Trophoblast cell (in vitro differentiated cells and primary cell): ENCODE data around the gene ECT2L.

ENCODE experiments used
- DNase-seq, 2 donors: peaks; one replicate each; pipeline ENCODE4 v3.0.0-alpha.2; 2016
- H2AFZ ChIP-seq: 2 replicates; pipeline ENCODE4 v1.6.1; 2013; ENCODE audit warnings: low read length, moderate library complexity, mild to moderate bottlenecking; ENCODE audit not compliant: insufficient read depth, poor library complexity
- H2AK5ac ChIP-seq: 2 replicates; pipeline ENCODE4 v1.6.1; 2013; ENCODE audit warnings: mild to moderate bottlenecking, low read length
- H2BK120ac ChIP-seq: 2 replicates; pipeline ENCODE4 v1.6.1; 2013; ENCODE audit warnings: low read length, mild to moderate bottlenecking, moderate library complexity; ENCODE audit not compliant: insufficient read depth, poor library complexity
- H2BK12ac ChIP-seq: 2 replicates; pipeline ENCODE4 v1.6.1; 2013; ENCODE audit warnings: mild to moderate bottlenecking, low read length, moderate library complexity
- H2BK5ac ChIP-seq: 2 replicates; pipeline ENCODE4 v1.6.1; 2013; ENCODE audit warnings: low read length, low read depth, moderate library complexity, mild to moderate bottlenecking; ENCODE audit not compliant: poor library complexity
- H3K14ac ChIP-seq: 2 replicates; pipeline ENCODE4 v1.6.1; 2013; ENCODE audit warnings: mild to moderate bottlenecking, low read length
- H3K18ac ChIP-seq: 2 replicates; pipeline ENCODE4 v1.6.1; 2013; ENCODE audit warnings: mild to moderate bottlenecking, low read length
- H3K23ac ChIP-seq: 2 replicates; pipeline ENCODE4 v1.6.1; 2013; ENCODE audit warnings: low read length
- H3K27ac ChIP-seq: 2 replicates; pipeline ENCODE4 v1.5.1; 2013; ENCODE audit warnings: low read depth, mild to moderate bottlenecking, inconsistent platforms, low read length, moderate library complexity
- H3K27me3 ChIP-seq: 2 replicates; pipeline ENCODE4 v1.6.1; 2013; ENCODE audit warnings: inconsistent platforms, mild to moderate bottlenecking, low read length, moderate library complexity; ENCODE audit not compliant: insufficient read depth
- H3K36me3 ChIP-seq, 2 experiments: 1 replicate in 1 of 2; 2 replicates in 1 of 2; pipeline ENCODE4 v1.6.1; 2013; ENCODE audit warnings: low read length in 2 of 2, mild to moderate bottlenecking in 2 of 2, moderate library complexity in 1 of 2; ENCODE audit not compliant: insufficient read depth in 2 of 2, control insufficient read depth in 1 of 2
- H3K4ac ChIP-seq: 2 replicates; pipeline ENCODE4 v1.6.1; 2013; ENCODE audit warnings: low read depth, mild to moderate bottlenecking, low read length, moderate library complexity
- H3K4me1 ChIP-seq, 2 experiments: 1 replicate in 1 of 2; 2 replicates in 1 of 2; pipeline ENCODE4 v1.6.1; 2013; ENCODE audit warnings: low read length in 2 of 2, mild to moderate bottlenecking in 2 of 2, moderate library complexity in 1 of 2; ENCODE audit not compliant: insufficient read depth in 2 of 2, control insufficient read depth in 1 of 2
- H3K4me2 ChIP-seq: 2 replicates; pipeline ENCODE4 v1.6.1; 2013; ENCODE audit warnings: inconsistent platforms, mild to moderate bottlenecking, low read length, moderate library complexity
- H3K4me3 ChIP-seq: 2 replicates; pipeline ENCODE4 v1.5.1; 2013; ENCODE audit warnings: mild to moderate bottlenecking, low read depth, low read length, inconsistent platforms
- H3K79me1 ChIP-seq: one replicate; pipeline ENCODE4 v1.6.1; 2013; ENCODE audit warnings: low read length
- H3K79me2 ChIP-seq: 2 replicates; pipeline ENCODE4 v1.6.1; 2013; ENCODE audit warnings: low read length, mild to moderate bottlenecking; ENCODE audit not compliant: control insufficient read depth, insufficient read depth, poor library complexity
- H3K9ac ChIP-seq: 2 replicates; pipeline ENCODE4 v1.6.1; 2013; ENCODE audit warnings: mild to moderate bottlenecking, low read length
- H3K9me3 ChIP-seq: 2 replicates; pipeline ENCODE4 v1.6.1; 2013; ENCODE audit warnings: low read depth, mild to moderate bottlenecking, control low read depth, inconsistent platforms, low read length; ENCODE audit not compliant: insufficient read depth
- H4K12ac ChIP-seq: 2 replicates; pipeline ENCODE4 v1.6.1; 2013; ENCODE audit warnings: low read depth, mild to moderate bottlenecking, low read length, moderate library complexity
- H4K8ac ChIP-seq: 2 replicates; pipeline ENCODE4 v1.6.1; 2013; ENCODE audit warnings: low read depth, mild to moderate bottlenecking, low read length, moderate library complexity
- H4K91ac ChIP-seq: one replicate; pipeline ENCODE4 v1.6.1; 2013; ENCODE audit warnings: low read depth, mild to moderate bottlenecking, low read length, moderate library complexity
- WGBS: extraction: QIAGEN DNeasy Blood & Tissue Kit; methylation state at CpG from one replicate; pipeline ENCODE4 v1.1.7; 2013; ENCODE audit warnings: missing lambda C conversion rate; ENCODE audit not compliant: insufficient read length, insufficient coverage; ENCODE audit errors: extremely low coverage; 5-methylcytosine and 5-hydroxymethylcytosine counted together

Gene ECT2L

DNA sequence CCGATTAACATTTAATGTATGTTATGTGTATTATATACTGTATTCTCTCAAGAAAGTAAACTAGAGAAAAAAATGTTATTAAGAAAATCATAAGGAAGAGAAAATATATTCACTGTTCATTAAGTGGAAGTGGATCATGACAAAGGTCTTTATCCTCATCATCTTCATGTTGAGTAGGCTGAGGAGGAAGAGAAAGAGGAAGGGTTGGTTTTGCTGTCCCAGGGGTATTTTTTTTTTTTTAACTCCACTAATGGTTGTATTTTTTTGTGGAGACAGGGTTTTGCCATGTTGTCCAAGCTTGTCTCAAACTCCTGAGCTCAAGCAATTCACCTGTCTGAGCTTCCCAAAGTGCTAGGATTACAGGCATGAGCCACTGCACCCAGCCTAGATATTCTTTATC, 11.0 kb downstream of the ECT2L start:
- no peaks in the 10 kb centered on the region for H3K79me1 ChIP-seq
- H3K18ac ChIP-seq: no peak overlapping the region
- H3K4me3 ChIP-seq: no peak overlapping the region
- H2BK5ac ChIP-seq: no peak overlapping the region
- no peak overlapping the region for H3K14ac ChIP-seq
- H3K9ac ChIP-seq: no peak overlapping the region
- H3K9me3 ChIP-seq: peaks cover 2% of the 10 kb centered on the region
- H3K79me2 ChIP-seq: no peaks in the 10 kb centered on the region
- H3K4me1 ChIP-seq: no peaks in the 10 kb centered on the region
- H4K8ac ChIP-seq: no peak overlapping the region
- H2BK12ac ChIP-seq: no peak overlapping the region
- no peaks in the 10 kb centered on the region for H3K36me3 ChIP-seq
- no peak overlapping the region for H3K4ac ChIP-seq
- H3K4me2 ChIP-seq: no peak overlapping the region
- H2BK120ac ChIP-seq: no peak overlapping the region
- H4K91ac ChIP-seq: no peak overlapping the region
- no CpG with 5 or more reads among the region's 1 CpG for WGBS
- no peak overlapping the region for H3K27ac ChIP-seq
- DNase-seq: no peak
- no peaks in the 10 kb centered on the region for H3K27me3 ChIP-seq
- H3K23ac ChIP-seq: no peak overlapping the region
- H2AK5ac ChIP-seq: no peak overlapping the region
- H2AFZ ChIP-seq: no peak overlapping the region
- no peak overlapping the region for H4K12ac ChIP-seq

DNA sequence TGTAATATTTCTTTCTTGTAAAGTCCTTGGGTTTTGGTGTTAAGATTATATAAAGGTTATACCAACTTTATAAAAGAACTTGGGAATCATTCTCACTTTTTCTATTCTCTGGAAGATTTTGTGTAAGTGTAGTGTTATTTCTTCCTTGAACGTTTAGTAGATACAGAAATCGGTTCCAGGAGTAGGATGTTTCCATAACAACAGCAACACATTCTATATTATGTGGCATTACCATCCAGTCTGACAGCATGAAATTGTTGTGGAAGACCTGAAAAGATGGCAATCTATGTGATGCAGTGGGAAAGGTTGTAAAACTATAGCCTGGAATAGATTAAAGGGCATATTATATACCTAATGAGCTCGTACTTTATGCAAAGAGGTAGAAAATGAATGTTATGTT, 13.8 kb downstream of the ECT2L start:
- Histone ChIP-seq H3K4me2 (no peak overlapping the region), H3K18ac (no peak overlapping the region)
- no peak for DNase-seq

DNA sequence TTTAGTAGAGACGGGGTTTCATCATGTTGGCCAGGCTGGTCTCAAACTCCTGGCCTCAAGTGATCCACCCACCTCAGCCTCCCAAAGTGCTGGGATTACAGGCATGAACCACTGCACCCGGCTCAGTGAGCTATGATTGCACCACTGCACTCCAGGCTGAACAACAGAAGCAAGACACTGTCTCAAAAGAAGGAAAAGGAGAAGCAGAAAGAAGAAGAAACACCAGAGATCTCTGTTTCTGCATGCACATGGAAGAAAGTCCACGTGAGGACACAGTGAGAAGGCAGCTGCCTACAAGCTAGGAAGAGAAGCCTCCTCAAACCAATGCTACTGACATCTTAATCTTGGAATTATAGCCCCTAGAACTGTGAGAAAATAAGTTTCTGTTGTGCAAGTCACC, 16.0 kb downstream of the ECT2L start:
- Histone ChIP-seq H3K36me3 (no peaks in the 10 kb centered on the region), H3K79me2 (no peaks in the 10 kb centered on the region), H3K4me3 (no peak overlapping the region), H2BK120ac (no peak overlapping the region), H3K27me3 (no peaks in the 10 kb centered on the region), H4K91ac (no peak overlapping the region), H3K27ac (no peak overlapping the region), H3K4me1 (peaks cover 5 to 7% of the 10 kb centered on the region in 2 experiments), H2BK12ac (no peak overlapping the region), H4K8ac (no peak overlapping the region), H2AFZ (no peak overlapping the region), H2AK5ac (no peak overlapping the region), H3K4me2 (no peak overlapping the region), H3K14ac (no peak overlapping the region), H3K23ac (no peak overlapping the region), H3K9me3 (peaks cover 2% of the 10 kb centered on the region), H2BK5ac (no peak overlapping the region), H3K4ac (no peak overlapping the region), H3K9ac (no peak overlapping the region), H3K79me1 (peaks cover 9% of the 10 kb centered on the region), H4K12ac (no peak overlapping the region), H3K18ac (no peak overlapping the region)
- no CpG with 5 or more reads among the region's 3 CpGs for WGBS
- no peak for DNase-seq

More for the DNA sequence above, 13.8 kb downstream of the ECT2L start:
- no peaks in the 10 kb centered on the region for H3K36me3 ChIP-seq
- no peak overlapping the region for H3K4me3 ChIP-seq
- peaks cover 2% of the 10 kb centered on the region for H3K9me3 ChIP-seq
- H4K91ac ChIP-seq: no peak overlapping the region
- peaks cover 5% of the 10 kb centered on the region in 2 experiments for H3K4me1 ChIP-seq
- H3K4ac ChIP-seq: no peak overlapping the region
- no peak overlapping the region for H4K8ac ChIP-seq
- H2BK5ac ChIP-seq: no peak overlapping the region
- H3K79me1 ChIP-seq: peaks cover 8% of the 10 kb centered on the region
- no peak overlapping the region for H3K9ac ChIP-seq
- no peak overlapping the region for H2AK5ac ChIP-seq
- no peak overlapping the region for H3K23ac ChIP-seq
- H3K27ac ChIP-seq: no peak overlapping the region
- H3K14ac ChIP-seq: no peak overlapping the region
- H4K12ac ChIP-seq: no peak overlapping the region
- H2BK12ac ChIP-seq: no peak overlapping the region
- H2AFZ ChIP-seq: no peak overlapping the region
- no peaks in the 10 kb centered on the region for H3K79me2 ChIP-seq
- H2BK120ac ChIP-seq: no peak overlapping the region
- WGBS: no CpG with 5 or more reads among the region's 3 CpGs
- no peaks in the 10 kb centered on the region for H3K27me3 ChIP-seq

DNA sequence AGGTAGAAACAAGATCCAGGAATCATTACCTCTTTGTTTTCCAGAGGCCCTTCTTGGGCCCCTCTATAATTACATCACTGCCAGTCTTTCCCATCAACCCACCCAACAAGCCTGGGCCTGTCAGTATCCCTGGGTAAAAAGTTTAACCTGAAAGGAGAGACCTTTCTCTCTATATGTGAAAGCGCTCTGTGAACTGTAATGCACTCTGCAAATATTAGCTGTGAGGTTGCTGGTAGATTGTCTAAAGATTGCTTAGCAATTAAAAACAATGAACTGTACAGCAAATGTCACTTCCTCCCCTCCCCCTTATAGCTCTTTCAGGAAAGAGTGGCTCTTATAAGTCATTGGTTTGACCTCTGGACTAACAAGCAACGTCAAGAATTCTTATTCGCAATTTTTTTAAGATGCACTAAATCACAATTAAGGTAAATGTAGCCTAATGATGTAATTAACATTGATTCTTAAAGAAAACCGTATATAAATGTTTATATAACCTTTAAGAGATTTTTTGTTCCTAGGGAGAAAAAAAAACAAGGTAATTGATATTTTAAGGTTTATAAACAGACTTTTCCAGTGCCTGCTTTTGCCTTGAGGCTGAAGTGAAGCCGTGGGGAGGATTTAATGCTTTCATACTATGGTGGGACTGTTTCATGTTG, 18.4 kb downstream of the ECT2L start:
- H3K23ac ChIP-seq: no peak overlapping the region
- H3K27ac ChIP-seq: peak overlapping the region; percentile 22
- peaks cover 2% of the 10 kb centered on the region for H3K79me2 ChIP-seq
- H4K91ac ChIP-seq: no peak overlapping the region
- H2BK5ac ChIP-seq: no peak overlapping the region
- no peak overlapping the region for H2AFZ ChIP-seq
- no peaks in the 10 kb centered on the region for H3K9me3 ChIP-seq
- no peak for DNase-seq
- H3K4me1 ChIP-seq: peaks cover 11 to 17% of the 10 kb centered on the region in 2 experiments
- no peak overlapping the region for H2BK12ac ChIP-seq
- no peak overlapping the region for H4K12ac ChIP-seq
- H2BK120ac ChIP-seq: no peak overlapping the region
- no peak overlapping the region for H3K4me2 ChIP-seq
- H3K27me3 ChIP-seq: no peaks in the 10 kb centered on the region
- H3K4me3 ChIP-seq: no peak overlapping the region
- H3K4ac ChIP-seq: no peak overlapping the region
- no peak overlapping the region for H4K8ac ChIP-seq
- no peak overlapping the region for H3K18ac ChIP-seq
- peaks cover 21% of the 10 kb centered on the region for H3K79me1 ChIP-seq
- no peak overlapping the region for H3K9ac ChIP-seq
- H2AK5ac ChIP-seq: no peak overlapping the region
- no peak overlapping the region for H3K14ac ChIP-seq
- H3K36me3 ChIP-seq: no peaks in the 10 kb centered on the region
- no CpG with 5 or more reads among the region's 5 CpGs for WGBS
